H1 (cell line): ENCODE measurements around the gene PRIMA1.

Experiments
- EZH2 ChIP-seq: fragments of 200-600 bp; sonication (generic); IDR thresholded peaks from 2 replicates; pipeline ENCODE4 v1.7.1; 2012; ENCODE audit warnings: low read depth, mild to moderate bottlenecking, moderate library complexity, low read length, inconsistent platforms; ENCODE audit not compliant: severe bottlenecking
- FOSL1 ChIP-seq: IDR thresholded peaks from 2 replicates; pipeline ENCODE4 v1.6.1; 2011; ENCODE audit warnings: mild to moderate bottlenecking, low read depth, low read length, moderate library complexity; ENCODE audit not compliant: insufficient read depth
- POLR2AphosphoS5 ChIP-seq: IDR thresholded peaks from 2 replicates; pipeline ENCODE4 v1.6.1; 2011; ENCODE audit warnings: low read depth, low read length
- RFX5 ChIP-seq: IDR thresholded peaks from 2 replicates; pipeline ENCODE4 v1.6.1; 2011; ENCODE audit warnings: low read depth, low read length, improper control_type of control experiment, borderline replicate concordance
- TF ChIP-seq, protein P1 (sequence below), 3 experiments: IDR thresholded peaks; 1 replicate in 2 of 3; 2 replicates in 1 of 3; pipeline versions ENCODE4 v1.5.1 to v1.6.1; 2011; ENCODE audit warnings: low read length in 3 of 3, mild to moderate bottlenecking in 3 of 3, inconsistent platforms in 2 of 3, low read depth in 1 of 3, moderate library complexity in 1 of 3; ENCODE audit not compliant: insufficient read depth in 1 of 3; ENCODE audit errors: control extremely low read depth in 1 of 3

- no peak for TF ChIP-seq EZH2
- TF ChIP-seq, protein P1, sequence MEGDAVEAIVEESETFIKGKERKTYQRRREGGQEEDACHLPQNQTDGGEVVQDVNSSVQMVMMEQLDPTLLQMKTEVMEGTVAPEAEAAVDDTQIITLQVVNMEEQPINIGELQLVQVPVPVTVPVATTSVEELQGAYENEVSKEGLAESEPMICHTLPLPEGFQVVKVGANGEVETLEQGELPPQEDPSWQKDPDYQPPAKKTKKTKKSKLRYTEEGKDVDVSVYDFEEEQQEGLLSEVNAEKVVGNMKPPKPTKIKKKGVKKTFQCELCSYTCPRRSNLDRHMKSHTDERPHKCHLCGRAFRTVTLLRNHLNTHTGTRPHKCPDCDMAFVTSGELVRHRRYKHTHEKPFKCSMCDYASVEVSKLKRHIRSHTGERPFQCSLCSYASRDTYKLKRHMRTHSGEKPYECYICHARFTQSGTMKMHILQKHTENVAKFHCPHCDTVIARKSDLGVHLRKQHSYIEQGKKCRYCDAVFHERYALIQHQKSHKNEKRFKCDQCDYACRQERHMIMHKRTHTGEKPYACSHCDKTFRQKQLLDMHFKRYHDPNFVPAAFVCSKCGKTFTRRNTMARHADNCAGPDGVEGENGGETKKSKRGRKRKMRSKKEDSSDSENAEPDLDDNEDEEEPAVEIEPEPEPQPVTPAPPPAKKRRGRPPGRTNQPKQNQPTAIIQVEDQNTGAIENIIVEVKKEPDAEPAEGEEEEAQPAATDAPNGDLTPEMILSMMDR (IDR thresholded peaks at IDR 0.05; ENCODE audit: control extremely low read depth in 1 of 3, insufficient read depth in 1 of 3, low read depth in 1 of 3, low read length in 3 of 3): no peak
- no peak for TF ChIP-seq RFX5
- no peak for TF ChIP-seq FOSL1
- TF ChIP-seq POLR2AphosphoS5: no peak
These were observed 43.8 kb upstream of the PRIMA1 start for GRCh38 chr14:93832081-93832480.
